ENCODE results near the gene GLYR1.
"Not testable (repeated sequence)": the region's sequence is repeated elsewhere in the genome, so short reads cannot be mapped to it uniquely, and the experiment has no call there.

The GLYR1 gene

DNA sequence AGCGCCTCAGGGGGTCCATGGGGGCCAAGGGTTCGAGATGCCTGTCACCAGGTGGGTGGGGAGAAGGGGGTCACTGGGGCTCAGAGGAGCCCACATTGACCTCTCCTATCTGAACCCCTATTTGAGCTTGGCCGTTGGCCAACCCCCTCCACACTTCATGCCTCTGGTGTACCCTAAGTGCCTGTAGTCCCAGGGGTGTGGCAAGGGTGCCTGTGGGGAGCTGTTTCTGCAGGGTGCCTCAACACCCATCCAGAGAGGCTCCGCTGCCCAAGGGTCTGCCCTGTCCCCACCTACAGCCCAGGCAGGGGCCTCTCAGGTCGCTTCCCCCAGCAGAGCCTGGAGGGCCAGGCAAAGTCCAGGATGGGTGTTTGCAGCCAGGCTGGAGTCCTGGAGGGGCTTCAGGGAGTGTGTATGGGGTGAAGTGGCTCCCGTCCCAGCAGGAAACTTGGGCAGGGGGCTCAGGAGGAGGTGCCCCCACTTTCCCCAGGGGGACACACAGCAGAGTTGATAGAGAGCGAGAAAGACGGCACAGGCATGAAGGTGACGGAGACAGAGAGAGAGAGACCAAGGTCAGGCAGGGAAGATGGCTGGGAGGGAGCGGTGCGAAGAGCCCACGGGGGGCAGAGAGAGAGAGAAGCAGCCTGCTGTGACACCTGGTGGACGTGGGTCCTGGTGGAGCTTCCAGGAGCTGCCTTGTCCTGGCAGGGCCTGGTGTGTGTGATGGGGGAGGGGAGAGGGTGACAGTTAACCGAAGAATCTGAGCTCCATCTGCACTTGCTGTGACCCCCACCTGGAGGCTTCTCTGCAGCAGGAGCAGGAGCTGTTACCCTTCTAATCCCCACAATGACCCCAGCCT lies 59.2 kb downstream of the GLYR1 start, which contains the start of gene SEPTIN12:
Gene SEPTIN12 (minus strand): TSS at position 719 of the 856 bp plus-strand sequence. CDS start 700 bp downstream, at position 19.
- DNase-seq: no peak

DNA sequence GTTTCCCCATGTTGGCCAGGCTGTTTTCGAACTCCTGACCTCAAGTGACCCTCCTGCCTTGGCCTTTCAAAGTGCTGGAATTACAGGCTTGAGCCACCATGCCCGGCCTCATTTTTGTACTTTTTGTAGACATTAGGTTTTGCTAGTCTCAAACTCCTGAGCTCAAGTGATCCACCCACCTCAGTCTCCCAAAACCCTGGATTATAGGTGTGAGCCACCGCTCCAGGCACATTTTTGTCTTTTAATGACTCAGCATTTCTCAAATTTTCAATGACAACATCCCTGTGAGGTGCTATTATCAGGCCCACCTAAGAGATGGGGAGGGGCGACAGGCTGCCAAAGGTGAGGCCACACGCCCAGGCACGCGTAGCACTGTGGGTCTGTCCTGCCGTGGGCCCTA lies 60.0 kb downstream of the GLYR1 start:
- DNase-seq: no peak

DNA sequence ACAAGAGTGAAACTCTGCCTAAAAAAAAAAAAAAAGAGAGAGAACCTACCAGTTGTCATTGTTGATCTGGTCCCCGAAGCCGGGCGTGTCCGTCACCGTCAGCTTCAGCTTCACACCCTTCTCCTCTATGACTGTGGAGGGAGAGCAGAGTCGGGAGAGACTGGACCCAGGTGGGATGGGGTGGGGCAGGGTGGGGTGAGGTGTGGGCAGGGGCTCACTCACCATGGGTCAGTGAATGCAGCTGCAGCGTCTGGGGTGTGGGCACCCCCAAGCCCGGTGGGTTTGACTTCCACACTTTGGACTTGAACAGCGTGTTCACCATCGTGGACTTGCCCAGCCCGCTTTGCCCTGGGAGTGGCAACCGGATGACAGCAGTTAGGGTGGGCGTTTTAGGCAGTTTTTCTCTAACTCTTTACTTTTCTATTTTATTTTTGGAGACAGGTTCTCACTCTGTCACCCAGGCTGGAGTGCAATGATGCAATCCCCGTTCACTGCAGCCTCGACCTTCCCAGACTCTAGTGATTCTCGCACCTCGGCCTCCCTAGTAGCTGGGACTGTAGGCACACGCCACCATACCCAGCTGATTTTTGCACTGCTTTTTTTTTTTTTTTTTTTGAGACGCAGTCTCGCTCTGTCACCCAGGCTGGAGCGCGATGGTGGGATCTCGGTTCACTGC lies 61.2 kb downstream of the GLYR1 start:
- DNase-seq: no peak

DNA sequence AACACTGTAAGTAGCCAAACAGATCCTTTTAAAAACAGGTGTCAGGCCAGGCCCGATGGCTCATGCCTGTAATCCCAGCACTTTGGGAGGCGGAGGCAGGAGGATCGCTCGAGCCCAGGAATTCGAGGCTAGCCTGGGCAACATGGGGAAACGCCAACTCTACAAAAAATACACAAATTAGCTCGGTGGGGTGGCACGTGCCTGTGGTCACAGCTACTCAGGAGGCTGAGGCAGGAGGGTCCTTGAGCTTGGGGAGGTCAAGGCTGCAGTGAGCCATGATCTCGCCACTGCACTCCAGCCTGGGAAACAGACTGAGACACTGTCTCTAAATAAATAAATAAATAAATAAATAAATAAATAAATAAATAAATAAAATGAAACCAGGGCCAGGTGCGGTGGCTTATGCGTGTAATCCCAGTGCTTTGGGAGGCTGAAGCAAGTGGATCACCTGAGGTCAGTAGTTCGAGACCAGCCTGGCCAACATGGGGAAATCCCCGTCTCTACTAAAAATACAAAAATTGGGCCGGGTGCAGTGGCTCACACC lies 62.6 kb downstream of the GLYR1 start:
- not testable (repeated sequence) for DNase-seq

DNA sequence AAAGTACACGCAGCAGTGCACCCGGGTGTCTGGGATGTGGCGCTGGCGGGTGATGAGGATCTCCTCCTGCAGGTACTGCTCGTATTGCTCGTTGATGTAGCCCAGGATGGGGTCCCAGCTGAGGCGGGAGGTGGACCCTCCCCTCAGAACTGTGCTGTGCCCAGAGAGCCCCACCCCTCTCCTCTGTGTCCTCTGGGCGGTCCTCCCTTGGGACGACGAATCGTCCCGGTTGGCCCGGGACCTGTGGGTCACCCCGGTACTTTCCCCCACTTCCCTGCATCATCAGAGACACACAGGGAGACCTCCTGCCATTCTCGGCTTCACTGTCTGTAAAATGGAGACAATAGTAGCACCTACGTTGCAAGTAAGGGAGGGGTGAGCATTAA lies 63.1 kb downstream of the GLYR1 start:
- no peak for DNase-seq

DNA sequence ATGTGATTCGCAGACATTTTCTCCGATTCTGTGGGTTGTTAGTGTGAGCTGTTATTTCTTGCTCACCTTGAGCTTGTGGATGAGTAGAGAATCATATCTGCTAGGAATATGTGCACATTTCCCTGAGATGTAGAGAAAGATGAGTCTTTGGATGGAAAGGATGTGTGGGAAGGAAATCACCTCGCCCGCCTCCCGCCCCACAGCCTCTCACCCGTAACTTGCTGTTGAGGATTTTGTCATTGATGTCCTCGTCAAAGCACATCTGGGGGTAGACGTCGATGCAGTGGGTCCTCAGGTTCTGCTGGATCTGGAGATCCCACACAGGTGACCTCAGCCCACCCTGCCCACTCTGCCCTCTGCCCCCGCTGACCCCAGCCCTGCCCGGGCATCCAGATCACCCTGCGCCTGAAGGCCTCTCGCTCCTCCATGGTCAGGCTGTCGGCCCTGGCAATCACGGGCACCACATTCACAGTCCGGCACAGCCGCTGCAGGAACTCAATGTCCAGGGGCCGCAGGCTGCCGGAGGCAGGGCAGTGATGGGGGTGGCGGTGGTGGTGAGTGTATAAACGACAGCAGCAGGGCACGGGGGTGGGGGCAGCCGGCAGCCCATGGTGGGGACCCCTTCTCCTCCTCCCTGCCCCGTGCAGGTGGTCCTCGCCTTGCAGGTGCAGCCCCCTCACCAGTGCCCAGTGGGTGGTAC lies 63.7 kb downstream of the GLYR1 start:
- DNase-seq: no peak

DNA sequence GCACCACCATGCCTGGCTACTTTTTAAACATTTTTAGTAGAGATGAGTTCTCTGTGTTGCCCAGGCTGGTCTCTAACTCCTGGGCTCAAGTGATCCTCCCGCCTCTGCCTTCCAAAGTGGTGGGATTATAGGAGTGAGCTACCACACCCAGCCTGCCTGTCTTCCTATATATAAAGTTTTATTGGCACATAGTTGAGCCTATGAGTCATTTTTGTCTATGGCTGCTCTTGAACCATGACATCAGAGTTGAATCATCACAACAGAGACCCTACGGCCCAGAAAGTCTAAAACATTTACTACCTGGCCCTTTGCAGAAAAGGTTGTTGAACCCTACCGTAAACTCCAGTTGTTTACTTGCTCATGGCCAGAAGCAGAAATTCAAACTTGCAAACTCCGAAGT lies 66.9 kb downstream of the GLYR1 start:
- no peak for DNase-seq

DNA sequence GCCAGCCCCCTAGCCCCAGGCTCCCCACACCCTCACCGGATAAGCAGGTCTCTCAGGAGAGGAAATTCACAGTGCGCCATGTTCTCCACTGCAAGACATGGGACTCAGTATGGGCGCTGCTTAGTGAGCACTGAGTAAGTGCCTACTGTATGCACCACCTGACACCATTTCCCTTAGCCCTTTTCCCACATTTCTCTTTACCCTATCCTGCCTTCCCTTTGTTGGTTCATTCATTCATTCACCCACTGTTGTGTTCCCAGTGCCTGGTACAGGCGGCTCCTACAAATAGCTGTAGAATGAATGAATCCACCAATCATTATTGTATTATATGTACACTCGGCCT lies 69.1 kb downstream of the GLYR1 start:
- no peak for DNase-seq

DNA sequence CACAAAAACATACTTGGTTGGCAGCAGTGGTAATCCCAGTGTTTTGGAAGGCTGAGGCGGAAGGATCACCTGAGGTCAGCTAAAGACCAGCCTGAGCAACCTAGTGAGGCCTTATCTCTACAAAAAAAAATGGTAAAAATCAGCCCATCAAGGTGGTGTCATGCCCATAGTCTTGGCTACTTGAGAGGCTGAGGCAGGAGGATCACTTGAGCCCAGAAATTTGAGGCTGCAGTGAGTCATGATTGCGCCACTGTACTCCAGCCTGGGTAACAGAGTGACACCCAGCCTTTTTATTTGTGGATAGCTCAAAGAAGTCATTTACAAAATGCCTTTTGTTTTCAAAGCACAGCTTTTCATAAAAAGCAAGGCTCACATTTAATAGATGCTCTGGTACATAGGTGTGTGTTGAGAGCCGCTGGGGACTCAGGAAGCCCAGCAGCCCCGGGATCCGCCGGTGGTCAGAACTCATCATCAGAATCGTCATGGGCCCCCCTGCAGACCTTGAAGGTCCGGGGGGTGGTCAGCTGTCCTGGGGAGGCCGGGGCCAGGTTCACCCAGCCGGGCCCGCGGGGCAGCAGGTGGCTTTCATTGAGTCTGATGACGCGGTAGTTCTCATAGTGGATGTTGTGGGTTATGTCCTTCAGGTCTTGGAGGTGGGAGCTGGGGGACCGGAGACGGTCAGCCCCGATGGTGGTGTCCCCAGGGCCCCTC lies 69.6 kb downstream of the GLYR1 start:
- no peak for DNase-seq

DNA sequence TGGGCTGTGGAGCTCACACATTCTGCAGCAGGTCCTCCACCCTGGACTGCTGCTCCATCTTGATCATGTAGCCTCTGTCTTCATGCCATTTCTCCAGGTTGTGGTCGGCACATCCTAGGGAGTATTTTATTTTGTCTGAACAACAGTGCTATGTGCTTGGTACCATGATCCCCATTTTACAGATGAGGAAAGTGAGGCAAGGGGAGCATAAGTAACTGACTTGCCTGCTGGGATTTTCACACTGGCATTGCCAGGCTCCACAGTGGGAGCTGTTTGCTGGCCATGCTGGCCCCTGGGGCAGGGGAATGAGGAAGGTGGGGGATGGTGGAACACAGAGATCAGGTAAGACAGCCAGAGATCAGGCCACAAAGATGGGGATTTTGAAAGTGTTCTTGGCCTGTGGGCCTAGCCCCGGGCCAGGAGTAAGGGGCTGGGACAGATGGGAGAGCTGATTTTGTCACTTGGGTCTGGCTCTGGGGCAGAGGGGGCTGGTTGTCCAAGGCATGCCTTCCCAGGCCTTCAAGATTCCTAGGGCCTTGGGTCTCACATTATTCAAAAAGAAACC lies 70.9 kb downstream of the GLYR1 start:
- no peak for DNase-seq

DNA sequence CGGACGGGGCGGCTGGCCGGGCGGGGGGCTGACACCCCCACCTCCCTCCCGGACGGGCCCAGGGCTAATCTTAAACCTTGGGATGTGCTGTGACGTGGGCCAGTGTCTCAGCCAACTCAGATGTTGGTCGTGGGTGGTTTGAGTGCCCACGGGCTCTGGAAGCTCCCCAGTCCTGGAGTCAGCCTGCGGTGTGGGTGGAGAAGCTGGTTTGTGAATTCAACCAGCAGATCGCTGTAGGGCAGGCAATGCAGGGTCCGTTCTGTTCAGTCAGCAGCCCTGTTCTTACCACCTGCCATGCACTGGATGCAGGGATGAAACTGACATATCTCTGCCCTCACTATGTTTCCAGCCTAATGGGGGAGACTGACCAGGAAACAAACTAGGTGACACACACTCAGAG lies 72.1 kb downstream of the GLYR1 start:
- no peak for DNase-seq

DNA sequence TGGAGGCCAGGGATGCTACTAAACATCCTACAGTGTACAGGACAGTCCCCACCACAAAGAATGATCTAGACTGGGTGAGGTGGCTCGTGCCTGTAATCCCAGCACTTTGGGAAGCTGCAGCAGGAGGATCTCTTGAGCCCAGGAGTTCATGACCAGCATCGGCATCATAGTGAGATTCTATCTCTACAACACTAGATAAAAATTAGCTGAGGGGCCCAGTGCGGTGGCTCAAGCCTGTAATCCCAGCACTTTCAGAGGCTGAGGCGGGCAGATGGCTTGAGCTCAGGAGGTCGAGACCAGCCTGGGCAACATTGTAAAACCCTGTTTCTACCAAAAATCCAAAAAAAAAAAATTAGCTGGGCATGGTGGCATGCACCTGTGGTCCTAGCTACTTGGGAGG lies 74.7 kb downstream of the GLYR1 start:
- DNase-seq: no peak

DNA sequence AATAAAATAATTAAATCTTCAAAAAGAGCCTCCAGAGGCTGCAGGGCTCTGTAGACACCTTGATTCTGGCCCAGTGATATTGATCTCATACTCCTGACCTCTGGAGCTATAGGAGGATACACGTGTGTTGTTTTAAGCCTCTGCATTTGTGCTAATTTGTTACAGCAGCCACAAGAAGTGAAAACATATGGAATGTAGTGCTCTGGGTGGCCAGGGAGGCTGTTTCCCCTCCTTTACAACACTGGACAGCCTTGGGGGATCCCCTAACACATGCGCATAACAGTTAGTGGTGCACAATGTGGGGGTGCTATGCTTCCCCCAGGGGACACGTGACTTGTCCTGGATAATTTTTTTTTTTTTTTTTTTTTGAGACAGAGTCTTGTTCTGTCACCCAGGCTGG lies 75.4 kb downstream of the GLYR1 start:
- DNase-seq: no peak

DNA sequence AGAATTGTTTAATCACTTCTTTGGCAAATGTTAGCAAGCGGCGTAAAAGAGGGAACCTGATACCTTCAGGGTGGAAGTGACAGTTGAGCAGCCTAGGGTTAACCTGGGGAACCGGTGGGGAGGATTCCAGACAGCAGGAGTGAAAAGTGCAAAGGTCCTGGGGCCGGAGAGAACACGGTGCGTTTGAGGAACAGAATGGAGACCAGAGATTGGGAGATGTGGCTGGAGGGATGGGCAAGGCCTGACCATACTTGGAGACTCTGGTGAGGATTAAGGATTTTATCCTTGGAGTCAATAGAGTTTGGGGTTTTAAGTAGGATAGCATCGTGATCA lies 77.8 kb downstream of the GLYR1 start:
- no peak for DNase-seq

DNA sequence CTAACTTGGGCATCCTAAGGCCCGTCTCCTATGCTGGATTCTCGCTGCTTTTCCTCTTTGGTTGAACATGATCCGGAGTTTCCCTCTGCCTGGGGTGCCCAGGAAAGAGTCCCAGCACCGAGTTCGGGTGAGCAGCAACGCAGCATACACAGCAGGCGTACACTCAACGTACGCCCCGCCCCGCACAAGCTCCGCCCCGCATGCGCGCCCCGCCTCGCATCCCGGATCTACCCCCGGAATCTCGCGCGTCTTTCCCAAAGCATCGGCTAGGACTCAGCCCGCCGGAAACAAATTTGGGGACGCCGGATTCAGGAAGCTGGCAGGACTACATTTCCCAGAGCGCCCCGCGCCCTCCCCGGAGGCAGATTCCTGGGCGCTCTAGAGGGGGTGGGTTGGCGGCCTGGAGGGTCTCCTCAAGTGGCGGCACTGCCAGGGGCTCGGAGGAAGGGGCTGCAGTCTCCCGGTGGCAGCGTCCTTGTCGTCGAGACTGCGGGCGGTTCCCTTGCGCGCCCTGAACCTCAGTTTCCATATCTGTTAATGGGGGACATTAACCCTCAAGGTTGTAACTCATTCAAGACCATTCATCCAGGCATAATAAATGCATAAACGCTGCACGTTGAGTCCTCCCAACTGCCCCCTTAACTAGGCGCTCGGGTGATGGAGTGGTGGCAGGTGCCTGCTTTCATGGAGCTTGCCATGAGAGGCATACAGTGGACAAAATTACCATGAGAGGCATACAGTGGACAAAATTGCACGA lies 78.4 kb downstream of the GLYR1 start:
- peak; percentile 65 to 92 (median 73) for DNase-seq

DNA sequence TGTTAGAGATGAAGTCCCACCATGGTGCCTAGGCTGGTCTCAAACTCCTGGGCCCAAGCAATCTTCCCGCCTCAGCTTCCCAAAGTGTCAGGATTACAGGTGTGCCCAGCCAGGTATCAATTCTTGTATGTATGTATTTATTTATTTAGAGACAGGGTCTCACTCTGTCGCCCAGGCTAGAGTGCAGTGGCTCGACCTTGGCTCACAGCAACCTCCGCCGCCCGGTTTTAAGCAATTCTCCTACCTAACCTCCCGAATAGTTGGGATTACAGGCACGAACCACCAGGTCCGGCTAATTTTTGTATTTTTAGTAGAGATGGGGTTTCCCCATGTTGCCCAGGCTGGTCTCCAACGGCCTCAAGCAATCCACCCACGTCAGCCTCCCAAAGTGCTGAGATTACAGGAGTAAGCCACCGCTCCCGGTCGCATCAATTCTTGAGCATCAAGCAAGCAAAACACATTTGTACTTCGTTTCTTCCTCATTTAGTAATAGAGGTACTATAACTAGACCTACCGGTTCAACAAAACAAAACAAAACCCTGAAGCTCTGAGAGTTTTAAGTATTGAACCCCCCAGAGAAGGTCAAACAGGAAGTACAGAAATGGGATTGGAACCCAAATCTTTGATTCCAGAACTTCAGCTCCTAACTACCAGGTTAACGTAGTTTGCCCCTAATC lies 79.1 kb downstream of the GLYR1 start:
- DNase-seq: peak in 1 of 5 experiments; percentile 34

DNA sequence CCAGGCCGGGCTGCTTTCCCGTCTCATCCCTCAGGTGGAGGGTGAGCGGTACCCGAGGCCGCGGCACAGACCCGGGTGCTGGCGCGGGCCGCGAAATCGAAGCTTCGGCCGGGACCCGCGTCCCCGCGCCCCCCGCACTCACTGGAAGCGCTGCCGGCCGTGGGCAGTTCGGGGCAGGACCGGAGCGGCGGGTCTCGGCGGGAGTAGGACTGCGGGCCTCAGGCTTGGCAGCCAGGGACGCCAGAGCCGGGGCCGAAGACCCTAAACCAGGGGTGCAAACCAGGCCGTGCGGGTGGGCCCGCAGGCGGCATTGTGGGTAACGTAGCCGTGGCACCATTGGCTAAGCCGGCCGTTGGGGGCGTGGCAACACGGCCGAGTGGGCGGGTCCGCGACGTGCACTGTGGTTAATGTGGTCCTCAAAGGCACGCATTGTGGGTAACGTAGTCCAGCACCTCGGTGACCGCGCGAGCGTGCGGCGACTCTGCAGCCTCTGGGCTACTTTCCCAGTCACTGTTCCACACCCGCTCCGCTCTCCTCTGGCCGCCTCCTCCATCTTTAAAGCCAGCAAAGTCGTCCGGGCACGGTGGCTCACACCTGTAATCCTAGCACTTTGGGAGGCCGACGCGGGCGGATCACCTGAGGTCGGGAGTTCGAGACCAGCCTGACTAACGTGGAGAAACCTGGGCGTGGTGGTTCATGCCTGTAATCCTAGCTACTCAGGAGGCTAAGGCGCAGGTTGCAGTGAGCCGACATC lies 80.0 kb downstream of the GLYR1 start, which contains the start of gene ZNF500:
Gene ZNF500 (minus strand): TSS at position 288 of the 754 bp plus-strand sequence. CDS start 1,184 bp downstream, outside the sequence.
- DNase-seq: peak; percentile 86 to 97 (median 89)

DNA sequence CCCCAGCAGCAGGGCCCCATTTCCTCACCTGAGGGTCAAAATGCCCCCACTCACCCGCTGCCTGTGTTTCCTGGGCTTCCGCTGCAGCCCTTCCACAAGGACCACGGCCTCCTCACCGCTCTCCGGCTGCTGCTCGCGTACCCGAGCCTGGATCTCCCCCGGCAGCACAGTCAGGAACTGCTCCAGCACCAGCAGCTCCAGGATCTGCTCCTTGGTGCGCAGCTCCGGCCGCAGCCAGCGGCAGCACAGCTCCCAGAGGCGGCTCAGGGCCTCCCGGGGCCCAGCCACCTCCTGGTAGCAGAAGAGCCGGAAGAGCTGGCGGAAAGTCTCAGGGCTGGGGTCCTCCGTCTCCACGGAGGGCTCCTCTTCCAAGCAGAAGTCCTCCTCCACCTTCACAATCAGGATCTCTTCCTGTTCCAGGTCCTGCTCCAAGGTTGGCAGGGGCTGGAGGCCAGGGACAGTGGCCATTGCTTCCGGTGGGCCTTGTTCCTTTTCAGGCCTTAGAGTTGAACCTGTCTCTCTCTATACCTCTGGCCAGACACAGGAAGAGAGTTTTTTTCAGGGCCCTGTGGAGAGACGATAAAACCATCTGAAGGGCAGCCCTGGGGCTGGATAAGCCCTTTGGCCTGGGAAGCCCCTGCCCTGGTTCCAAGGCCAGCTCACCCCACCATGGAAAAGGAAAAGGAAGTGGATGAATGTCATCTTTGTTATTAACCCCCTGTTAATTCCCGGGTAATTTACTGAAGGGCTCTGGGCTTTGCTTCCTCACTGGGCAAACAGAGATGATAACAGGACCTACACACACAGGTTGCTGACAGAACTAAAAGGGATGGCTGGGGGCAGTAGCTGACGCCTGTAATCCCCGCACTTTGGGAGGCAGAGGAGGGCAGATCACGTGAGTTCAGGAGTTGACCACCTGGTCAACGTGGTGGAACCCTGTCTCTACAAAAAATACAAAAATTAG lies 81.3 kb downstream of the GLYR1 start:
- DNase-seq: no peak

DNA sequence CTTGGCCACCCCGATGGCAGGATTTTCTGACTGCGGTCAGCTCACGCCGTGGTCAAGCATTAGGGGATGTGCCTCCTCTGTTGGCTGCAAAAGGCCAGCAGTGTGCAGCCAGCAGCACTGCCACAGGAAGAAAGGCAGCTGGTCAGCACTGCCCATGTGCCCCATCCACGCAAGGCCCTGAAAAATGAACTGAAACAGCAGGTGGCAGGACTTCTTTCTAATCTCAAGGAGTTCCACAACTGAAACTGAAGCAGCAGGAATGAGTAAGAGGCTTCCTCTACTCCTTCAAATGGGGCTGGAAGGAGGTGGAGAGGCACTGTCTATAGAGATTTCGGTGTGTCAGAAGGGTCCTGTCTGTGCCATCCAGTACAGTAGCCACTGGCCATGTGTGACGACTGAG lies 83.3 kb downstream of the GLYR1 start:
- DNase-seq: no peak
